ENCODE data around the gene ATP7B.

- TF ChIP-seq CTCF (conservative IDR thresholded peaks at IDR 0.05 in 1 of 2, IDR thresholded peaks at IDR 0.05 in 1 of 2; ENCODE audit: low read depth in 1 of 2, low read length in 2 of 2) (no peak), EZH2 (IDR thresholded peaks at IDR 0.05; ENCODE audit: low read length, missing control alignments) (no peak)
Measured at GRCh38 chr13:51981355-51981754, 29.9 kb downstream of the ATP7B start.
